ENCODE measurements around the gene CLDN8. TPM values are rescaled to one million over a fixed set of nuclear protein-coding genes. Genes with fewer than 3 reads are reported as not detected.

The CLDN8 gene
- total RNA-seq, 1 experiment from 2014 or later: not detected

DNA sequence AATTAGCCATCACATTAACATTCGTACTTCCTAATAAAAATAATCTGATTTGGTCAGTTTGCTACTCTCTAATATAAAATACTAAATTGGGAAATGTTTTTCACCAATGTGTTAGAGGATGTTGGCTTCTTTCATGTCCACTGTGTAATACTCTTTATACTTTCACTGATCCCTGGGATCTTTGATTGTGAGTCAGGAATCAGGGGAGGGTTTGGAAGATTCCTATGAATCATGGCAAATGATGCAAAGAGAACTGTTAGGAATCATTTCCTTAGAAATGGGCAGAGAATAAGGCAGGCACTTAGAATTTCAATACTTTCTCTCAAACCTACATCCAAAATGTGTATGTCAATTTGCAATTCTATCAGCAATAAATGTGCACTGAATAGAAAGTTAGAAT, 35.9 kb upstream of the CLDN8 start:
- Histone ChIP-seq H3K4me2 (ENCODE audit: low read length) (no peak overlapping the region), H3K4me1 (ENCODE audit: control insufficient read depth in 1 of 2, insufficient read depth in 2 of 2, low read length in 2 of 2) (no peaks in the 10 kb centered on the region), H4K20me1 (ENCODE audit: insufficient read depth) (no peaks in the 10 kb centered on the region), H3K36me3 (ENCODE audit: control insufficient read depth in 1 of 2, insufficient read depth in 2 of 2, low read length in 2 of 2) (no peaks in the 10 kb centered on the region), H3K27ac (ENCODE audit: low read depth, low read length) (no peak overlapping the region), H3K27me3 (ENCODE audit: insufficient read depth, low read length) (no peaks in the 10 kb centered on the region), H3K9me3 (ENCODE audit: control insufficient read depth in 1 of 2, insufficient read depth in 1 of 2, low read depth in 1 of 2, low read length in 2 of 2) (peaks cover 11 to 42% of the 10 kb centered on the region in 2 experiments; a peak in 3 of 4 replicates), H2AFZ (ENCODE audit: low read depth, low read length, poor library complexity, severe bottlenecking) (no peak overlapping the region), H3K4me3 (replicated peaks in 1 of 2; ENCODE audit: low read depth in 1 of 2, low read length in 2 of 2) (no peak overlapping the region), H3K9me2 (ENCODE audit: insufficient read depth) (no peaks in the 10 kb centered on the region), H3K79me2 (ENCODE audit: insufficient read depth, low read length) (no peaks in the 10 kb centered on the region), H3K9ac (ENCODE audit: low read length) (no peak overlapping the region)
- ATAC-seq: no peak
- no peak for DNase-seq (ENCODE audit: low read depth, low spot score)
- ChIA-PET RAD21 (ENCODE audit: low non-redundant PET in 1 of 2, low total read pairs in 2 of 2, uncharacterized antibody in 2 of 2, unreplicated experiment in 2 of 2) (no interaction called here), POLR2A (no interaction called here), CTCF (no interaction called here)
- TF ChIP-seq SRF (IDR thresholded peaks at IDR 0.05; ENCODE audit: low read depth): no peak
- no peak for TF ChIP-seq POLR2A (IDR thresholded peaks at IDR 0.05; ENCODE audit: borderline replicate concordance, extremely low read depth, insufficient read depth, insufficient read length)
- TF ChIP-seq, protein P1, sequence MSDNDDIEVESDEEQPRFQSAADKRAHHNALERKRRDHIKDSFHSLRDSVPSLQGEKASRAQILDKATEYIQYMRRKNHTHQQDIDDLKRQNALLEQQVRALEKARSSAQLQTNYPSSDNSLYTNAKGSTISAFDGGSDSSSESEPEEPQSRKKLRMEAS (IDR thresholded peaks at IDR 0.05): no peak
- TF ChIP-seq, protein P2, sequence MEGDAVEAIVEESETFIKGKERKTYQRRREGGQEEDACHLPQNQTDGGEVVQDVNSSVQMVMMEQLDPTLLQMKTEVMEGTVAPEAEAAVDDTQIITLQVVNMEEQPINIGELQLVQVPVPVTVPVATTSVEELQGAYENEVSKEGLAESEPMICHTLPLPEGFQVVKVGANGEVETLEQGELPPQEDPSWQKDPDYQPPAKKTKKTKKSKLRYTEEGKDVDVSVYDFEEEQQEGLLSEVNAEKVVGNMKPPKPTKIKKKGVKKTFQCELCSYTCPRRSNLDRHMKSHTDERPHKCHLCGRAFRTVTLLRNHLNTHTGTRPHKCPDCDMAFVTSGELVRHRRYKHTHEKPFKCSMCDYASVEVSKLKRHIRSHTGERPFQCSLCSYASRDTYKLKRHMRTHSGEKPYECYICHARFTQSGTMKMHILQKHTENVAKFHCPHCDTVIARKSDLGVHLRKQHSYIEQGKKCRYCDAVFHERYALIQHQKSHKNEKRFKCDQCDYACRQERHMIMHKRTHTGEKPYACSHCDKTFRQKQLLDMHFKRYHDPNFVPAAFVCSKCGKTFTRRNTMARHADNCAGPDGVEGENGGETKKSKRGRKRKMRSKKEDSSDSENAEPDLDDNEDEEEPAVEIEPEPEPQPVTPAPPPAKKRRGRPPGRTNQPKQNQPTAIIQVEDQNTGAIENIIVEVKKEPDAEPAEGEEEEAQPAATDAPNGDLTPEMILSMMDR (IDR thresholded peaks at IDR 0.05 in 2 of 3, conservative IDR thresholded peaks at IDR 0.05 in 1 of 3; ENCODE audit: borderline replicate concordance in 1 of 3, insufficient read depth in 1 of 3, low read depth in 2 of 3, low read length in 2 of 3): no peak
- no peak for TF ChIP-seq SP1 (IDR thresholded peaks at IDR 0.05; ENCODE audit: low read depth)
- TF ChIP-seq RAD21 (IDR thresholded peaks at IDR 0.05; ENCODE audit: low read depth): no peak
- TF ChIP-seq, protein P3, sequence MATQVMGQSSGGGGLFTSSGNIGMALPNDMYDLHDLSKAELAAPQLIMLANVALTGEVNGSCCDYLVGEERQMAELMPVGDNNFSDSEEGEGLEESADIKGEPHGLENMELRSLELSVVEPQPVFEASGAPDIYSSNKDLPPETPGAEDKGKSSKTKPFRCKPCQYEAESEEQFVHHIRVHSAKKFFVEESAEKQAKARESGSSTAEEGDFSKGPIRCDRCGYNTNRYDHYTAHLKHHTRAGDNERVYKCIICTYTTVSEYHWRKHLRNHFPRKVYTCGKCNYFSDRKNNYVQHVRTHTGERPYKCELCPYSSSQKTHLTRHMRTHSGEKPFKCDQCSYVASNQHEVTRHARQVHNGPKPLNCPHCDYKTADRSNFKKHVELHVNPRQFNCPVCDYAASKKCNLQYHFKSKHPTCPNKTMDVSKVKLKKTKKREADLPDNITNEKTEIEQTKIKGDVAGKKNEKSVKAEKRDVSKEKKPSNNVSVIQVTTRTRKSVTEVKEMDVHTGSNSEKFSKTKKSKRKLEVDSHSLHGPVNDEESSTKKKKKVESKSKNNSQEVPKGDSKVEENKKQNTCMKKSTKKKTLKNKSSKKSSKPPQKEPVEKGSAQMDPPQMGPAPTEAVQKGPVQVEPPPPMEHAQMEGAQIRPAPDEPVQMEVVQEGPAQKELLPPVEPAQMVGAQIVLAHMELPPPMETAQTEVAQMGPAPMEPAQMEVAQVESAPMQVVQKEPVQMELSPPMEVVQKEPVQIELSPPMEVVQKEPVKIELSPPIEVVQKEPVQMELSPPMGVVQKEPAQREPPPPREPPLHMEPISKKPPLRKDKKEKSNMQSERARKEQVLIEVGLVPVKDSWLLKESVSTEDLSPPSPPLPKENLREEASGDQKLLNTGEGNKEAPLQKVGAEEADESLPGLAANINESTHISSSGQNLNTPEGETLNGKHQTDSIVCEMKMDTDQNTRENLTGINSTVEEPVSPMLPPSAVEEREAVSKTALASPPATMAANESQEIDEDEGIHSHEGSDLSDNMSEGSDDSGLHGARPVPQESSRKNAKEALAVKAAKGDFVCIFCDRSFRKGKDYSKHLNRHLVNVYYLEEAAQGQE (IDR thresholded peaks at IDR 0.05; ENCODE audit: low read depth): no peak
- no peak for TF ChIP-seq CEBPB (IDR thresholded peaks at IDR 0.05; ENCODE audit: low read depth)
- no peak for TF ChIP-seq FOSL1 (IDR thresholded peaks at IDR 0.05; ENCODE audit: low read depth)
- TF ChIP-seq, protein P4, sequence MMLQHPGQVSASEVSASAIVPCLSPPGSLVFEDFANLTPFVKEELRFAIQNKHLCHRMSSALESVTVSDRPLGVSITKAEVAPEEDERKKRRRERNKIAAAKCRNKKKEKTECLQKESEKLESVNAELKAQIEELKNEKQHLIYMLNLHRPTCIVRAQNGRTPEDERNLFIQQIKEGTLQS (IDR thresholded peaks at IDR 0.05): no peak
- no peak for TF ChIP-seq ZNF274 (IDR thresholded peaks at IDR 0.05; ENCODE audit: low read depth, low read length)
- TF ChIP-seq EZH2phosphoT487 (IDR thresholded peaks at IDR 0.05; ENCODE audit: borderline replicate concordance): no peak
- no peak for TF ChIP-seq ELF1 (IDR thresholded peaks at IDR 0.05; ENCODE audit: borderline replicate concordance, low read depth)
- TF ChIP-seq SIN3A (IDR thresholded peaks at IDR 0.05; ENCODE audit: low read depth): no peak
- TF ChIP-seq EZH2 (IDR thresholded peaks at IDR 0.05): no peak
- no TSS peak for BruUV-seq (replicated peaks)
- intact Hi-C loops (cut with micrococcal nuclease): no loop called here
